ENCODE measurements around the gene SULT1C2. TPM values are rescaled to one million over a fixed set of nuclear protein-coding genes. Genes with fewer than 3 reads are reported as not detected.

SULT1C2 gene
- total RNA-seq, 1 donor from 2014 or later, result not detected

- Mint-ChIP-seq H3K27ac (no peak overlapping the region), H3K4me1 (no peaks in the 10 kb centered on the region), H3K9me3 (no peaks in the 10 kb centered on the region), H3K4me3 (no peak overlapping the region), H3K36me3 (no peaks in the 10 kb centered on the region), H3K27me3 (ENCODE audit: low read depth) (peaks cover 9% of the 10 kb centered on the region)
- no peak for TF ChIP-seq CTCF (IDR thresholded peaks at IDR 0.05; ENCODE audit: unreplicated experiment)
- DNase-seq (ENCODE audit: low spot score in 2 of 2, unreplicated experiment in 2 of 2), result no peak
Measured at GRCh38 chr2:108267101-108267500, 21.6 kb upstream of the SULT1C2 start.

GRCh38 chr2:108268001-108268400, 20.7 kb upstream of the SULT1C2 start:
- peaks cover 9% of the 10 kb centered on the region for H3K27me3 Mint-ChIP-seq (ENCODE audit: low read depth)
- no peak for TF ChIP-seq CTCF (IDR thresholded peaks at IDR 0.05; ENCODE audit: unreplicated experiment)
- H3K4me3 Mint-ChIP-seq, result no peak overlapping the region
- no peaks in the 10 kb centered on the region for H3K4me1 Mint-ChIP-seq
- no peaks in the 10 kb centered on the region for H3K36me3 Mint-ChIP-seq
- no peak overlapping the region for H3K27ac Mint-ChIP-seq
- no peaks in the 10 kb centered on the region for H3K9me3 Mint-ChIP-seq
- no peak for DNase-seq (ENCODE audit: low spot score in 2 of 2, unreplicated experiment in 2 of 2)

- H3K9me3 Mint-ChIP-seq, result no peaks in the 10 kb centered on the region
- peaks cover 2% of the 10 kb centered on the region for H3K27me3 Mint-ChIP-seq (ENCODE audit: low read depth)
- DNase-seq (ENCODE audit: low spot score in 2 of 2, unreplicated experiment in 2 of 2), result no peak
- no peaks in the 10 kb centered on the region for H3K36me3 Mint-ChIP-seq
- no peak for TF ChIP-seq CTCF (IDR thresholded peaks at IDR 0.05; ENCODE audit: unreplicated experiment)
- H3K4me3 Mint-ChIP-seq, result no peak overlapping the region
- no peaks in the 10 kb centered on the region for H3K4me1 Mint-ChIP-seq
- H3K27ac Mint-ChIP-seq, result no peak overlapping the region
Measured at GRCh38 chr2:108270346-108270745, 18.3 kb upstream of the SULT1C2 start.

- Mint-ChIP-seq H3K9me3 (no peaks in the 10 kb centered on the region), H3K36me3 (no peaks in the 10 kb centered on the region), H3K27me3 (ENCODE audit: low read depth) (peaks cover 1% of the 10 kb centered on the region), H3K4me3 (no peak overlapping the region), H3K4me1 (no peaks in the 10 kb centered on the region), H3K27ac (no peak overlapping the region)
- no peak for TF ChIP-seq CTCF (IDR thresholded peaks at IDR 0.05; ENCODE audit: unreplicated experiment)
- DNase-seq (ENCODE audit: low spot score in 2 of 2, unreplicated experiment in 2 of 2), result no peak
Measured at GRCh38 chr2:108270768-108271506, 17.8 kb upstream of the SULT1C2 start.

GRCh38 chr2:108271691-108272253, 16.9 kb upstream of the SULT1C2 start:
- no peak overlapping the region for H3K4me3 Mint-ChIP-seq
- no peak for TF ChIP-seq CTCF (IDR thresholded peaks at IDR 0.05; ENCODE audit: unreplicated experiment)
- H3K27me3 Mint-ChIP-seq (ENCODE audit: low read depth), result peaks cover 1% of the 10 kb centered on the region
- H3K27ac Mint-ChIP-seq, result no peak overlapping the region
- H3K4me1 Mint-ChIP-seq, result no peaks in the 10 kb centered on the region
- H3K36me3 Mint-ChIP-seq, result no peaks in the 10 kb centered on the region
- no peaks in the 10 kb centered on the region for H3K9me3 Mint-ChIP-seq
- no peak for DNase-seq (ENCODE audit: low spot score in 2 of 2, unreplicated experiment in 2 of 2)

Data from mesothelial cell of epicardium (in vitro differentiated cells).